ENCODE data around the gene MROH2A.

The MROH2A gene

DNA sequence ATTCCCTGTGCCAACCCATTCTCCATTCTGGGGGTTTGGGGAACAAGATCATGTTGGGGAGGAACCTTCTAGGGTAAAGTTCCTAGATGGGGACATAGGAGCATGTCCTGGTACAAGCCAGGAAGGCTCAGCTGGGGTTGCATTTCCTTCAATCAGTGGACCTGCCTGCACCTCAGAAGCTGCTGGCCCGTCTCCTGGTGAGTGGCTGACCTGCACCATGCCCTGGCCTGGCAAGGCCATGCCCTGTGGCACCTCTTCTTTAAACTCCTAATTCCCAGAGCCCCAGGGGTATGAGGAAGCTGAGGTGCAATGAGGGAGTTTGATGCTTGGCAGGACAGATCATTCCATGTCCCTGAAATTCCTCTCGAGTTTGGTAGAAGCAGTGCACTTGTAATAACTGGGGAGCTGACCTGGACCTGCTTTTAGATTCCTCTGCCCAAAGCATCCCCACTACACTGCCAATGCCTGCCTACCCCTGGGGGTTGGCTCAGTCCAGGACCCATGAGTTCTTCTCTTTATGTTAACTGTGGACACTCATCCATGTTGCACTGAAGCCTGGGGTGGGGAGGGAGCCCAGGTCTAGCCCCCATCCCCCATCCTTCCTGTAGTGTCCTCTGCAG, 25.3 kb downstream of the MROH2A start:
- no peak for TF ChIP-seq SIN3A (IDR thresholded peaks at IDR 0.05; ENCODE audit: borderline replicate concordance, insufficient read depth, low read length)
- TF ChIP-seq FOXP2 (optimal IDR thresholded peaks at IDR 0.05; ENCODE audit: borderline replicate concordance, extremely low read depth, extremely low read length, insufficient read depth), result no peak
- TF ChIP-seq, protein P1, sequence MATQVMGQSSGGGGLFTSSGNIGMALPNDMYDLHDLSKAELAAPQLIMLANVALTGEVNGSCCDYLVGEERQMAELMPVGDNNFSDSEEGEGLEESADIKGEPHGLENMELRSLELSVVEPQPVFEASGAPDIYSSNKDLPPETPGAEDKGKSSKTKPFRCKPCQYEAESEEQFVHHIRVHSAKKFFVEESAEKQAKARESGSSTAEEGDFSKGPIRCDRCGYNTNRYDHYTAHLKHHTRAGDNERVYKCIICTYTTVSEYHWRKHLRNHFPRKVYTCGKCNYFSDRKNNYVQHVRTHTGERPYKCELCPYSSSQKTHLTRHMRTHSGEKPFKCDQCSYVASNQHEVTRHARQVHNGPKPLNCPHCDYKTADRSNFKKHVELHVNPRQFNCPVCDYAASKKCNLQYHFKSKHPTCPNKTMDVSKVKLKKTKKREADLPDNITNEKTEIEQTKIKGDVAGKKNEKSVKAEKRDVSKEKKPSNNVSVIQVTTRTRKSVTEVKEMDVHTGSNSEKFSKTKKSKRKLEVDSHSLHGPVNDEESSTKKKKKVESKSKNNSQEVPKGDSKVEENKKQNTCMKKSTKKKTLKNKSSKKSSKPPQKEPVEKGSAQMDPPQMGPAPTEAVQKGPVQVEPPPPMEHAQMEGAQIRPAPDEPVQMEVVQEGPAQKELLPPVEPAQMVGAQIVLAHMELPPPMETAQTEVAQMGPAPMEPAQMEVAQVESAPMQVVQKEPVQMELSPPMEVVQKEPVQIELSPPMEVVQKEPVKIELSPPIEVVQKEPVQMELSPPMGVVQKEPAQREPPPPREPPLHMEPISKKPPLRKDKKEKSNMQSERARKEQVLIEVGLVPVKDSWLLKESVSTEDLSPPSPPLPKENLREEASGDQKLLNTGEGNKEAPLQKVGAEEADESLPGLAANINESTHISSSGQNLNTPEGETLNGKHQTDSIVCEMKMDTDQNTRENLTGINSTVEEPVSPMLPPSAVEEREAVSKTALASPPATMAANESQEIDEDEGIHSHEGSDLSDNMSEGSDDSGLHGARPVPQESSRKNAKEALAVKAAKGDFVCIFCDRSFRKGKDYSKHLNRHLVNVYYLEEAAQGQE (IDR thresholded peaks at IDR 0.05; ENCODE audit: insufficient read depth in 1 of 2, low read depth in 2 of 2, low read length in 2 of 2), result no peak
- TF ChIP-seq POLR2AphosphoS5 (IDR thresholded peaks at IDR 0.05; ENCODE audit: low read depth, low read length), result no peak
- no peak for TF ChIP-seq TAF1 (IDR thresholded peaks at IDR 0.05; ENCODE audit: borderline replicate concordance, insufficient read depth, low read length)

DNA sequence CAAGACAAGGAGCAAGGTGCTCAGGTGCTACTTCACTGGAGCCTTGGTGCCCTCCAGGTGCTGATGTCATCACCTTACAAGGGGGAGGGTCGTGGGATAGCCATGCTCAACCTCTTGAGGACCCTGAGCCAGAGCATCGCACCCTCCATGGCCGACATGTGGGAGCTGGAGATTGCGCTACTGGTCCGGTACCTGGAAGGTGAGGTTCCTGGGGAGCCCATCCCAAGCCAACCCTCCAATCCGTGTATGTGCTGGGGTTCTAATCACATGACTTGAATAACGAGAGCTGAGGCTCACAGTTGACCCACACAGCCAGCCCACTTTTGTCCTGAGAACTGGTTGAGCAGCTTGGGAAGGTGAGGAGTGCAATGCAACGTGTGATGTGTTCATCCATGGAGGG, 25.9 kb downstream of the MROH2A start:
- TF ChIP-seq TAF1 (IDR thresholded peaks at IDR 0.05; ENCODE audit: borderline replicate concordance, insufficient read depth, low read length) (no peak), POLR2AphosphoS5 (IDR thresholded peaks at IDR 0.05; ENCODE audit: low read depth, low read length) (no peak), SIN3A (IDR thresholded peaks at IDR 0.05; ENCODE audit: borderline replicate concordance, insufficient read depth, low read length) (no peak), FOXP2 (optimal IDR thresholded peaks at IDR 0.05; ENCODE audit: borderline replicate concordance, extremely low read depth, extremely low read length, insufficient read depth) (no peak)
- TF ChIP-seq, protein P1 (IDR thresholded peaks at IDR 0.05; ENCODE audit: insufficient read depth in 1 of 2, low read depth in 2 of 2, low read length in 2 of 2), result no peak

DNA sequence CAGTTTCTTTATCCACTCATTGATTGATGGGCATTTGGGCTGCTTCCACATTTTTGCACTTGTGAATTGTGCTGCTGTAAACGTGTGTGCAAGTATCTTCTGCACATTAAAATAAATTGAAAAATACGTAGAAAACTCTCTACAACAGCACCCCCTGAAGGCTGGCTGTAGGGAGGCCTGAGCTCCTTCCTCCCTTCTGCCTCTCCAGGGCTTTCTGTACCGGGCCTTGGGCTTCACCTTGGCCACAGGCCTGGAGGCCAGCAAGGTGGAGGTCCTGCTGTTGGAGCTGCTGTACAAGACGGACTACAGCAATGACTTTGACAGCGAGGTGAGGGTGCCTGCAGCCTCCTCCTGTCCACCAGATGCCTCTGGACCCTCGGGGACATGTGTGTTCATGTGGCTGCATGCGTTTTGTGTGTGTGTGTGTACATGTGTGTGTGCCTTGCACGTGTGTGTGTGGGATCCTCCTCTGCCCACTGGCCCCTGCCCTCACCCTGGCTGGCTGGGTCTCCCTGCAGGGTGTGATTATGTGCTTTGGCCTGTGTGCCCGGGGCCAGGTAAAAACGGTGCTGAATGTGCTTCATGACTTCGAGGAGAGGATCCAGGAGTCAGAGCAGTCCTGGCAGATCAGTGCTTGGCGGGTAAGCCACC, 29.2 kb downstream of the MROH2A start:
- TF ChIP-seq, protein P1 (IDR thresholded peaks at IDR 0.05; ENCODE audit: insufficient read depth in 1 of 2, low read depth in 2 of 2, low read length in 2 of 2), result no peak
- no peak for TF ChIP-seq SIN3A (IDR thresholded peaks at IDR 0.05; ENCODE audit: borderline replicate concordance, insufficient read depth, low read length)
- TF ChIP-seq POLR2AphosphoS5 (IDR thresholded peaks at IDR 0.05; ENCODE audit: low read depth, low read length), result no peak
- TF ChIP-seq TAF1 (IDR thresholded peaks at IDR 0.05; ENCODE audit: borderline replicate concordance, insufficient read depth, low read length), result no peak
- no peak for TF ChIP-seq FOXP2 (optimal IDR thresholded peaks at IDR 0.05; ENCODE audit: borderline replicate concordance, extremely low read depth, extremely low read length, insufficient read depth)

DNA sequence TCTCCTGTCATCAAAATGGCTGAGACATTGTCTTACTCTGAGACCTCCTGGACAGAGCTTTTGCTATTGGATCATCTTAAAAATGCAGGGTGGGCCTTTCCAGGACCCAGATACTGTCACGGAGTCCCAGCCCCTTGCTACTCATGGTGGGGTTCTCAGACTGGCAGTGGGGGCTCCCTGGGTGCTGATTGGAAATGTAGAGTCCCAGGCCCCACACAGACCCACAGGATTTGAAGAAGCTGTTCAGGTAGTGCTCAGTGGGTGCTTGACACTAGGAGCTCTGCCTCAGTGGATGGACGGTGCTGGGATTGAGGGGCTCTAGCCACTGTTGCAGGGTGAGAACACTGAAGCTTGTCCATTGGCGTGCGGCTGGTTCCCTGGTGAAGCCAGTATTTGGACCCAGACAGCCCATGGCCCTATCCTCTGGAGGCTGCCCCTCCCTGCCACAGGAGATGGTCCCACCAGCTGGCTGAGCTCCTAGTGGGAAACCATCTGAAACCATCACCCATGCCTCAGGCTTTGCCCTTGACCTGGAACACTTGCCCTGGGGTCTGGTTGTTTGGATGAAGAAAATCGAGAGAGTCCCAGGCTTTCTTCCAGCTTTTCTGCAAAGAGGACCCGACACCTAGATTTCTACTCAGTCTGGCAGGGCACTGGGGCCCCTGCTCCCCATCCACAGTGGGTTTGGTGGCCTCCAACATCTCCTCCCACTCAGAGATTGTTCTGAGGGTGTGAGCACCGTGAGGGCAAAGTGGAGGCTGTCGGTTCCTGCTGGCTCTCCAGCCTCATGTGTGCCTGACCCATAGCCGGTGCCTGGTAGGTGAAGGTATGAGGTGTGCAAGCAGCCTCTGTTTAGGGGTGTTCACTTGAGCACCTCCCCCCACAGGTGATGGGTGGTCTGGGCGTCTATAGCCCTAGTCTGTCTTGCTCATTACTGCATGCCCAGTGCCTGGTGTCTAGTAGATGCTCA, 30.1 kb downstream of the MROH2A start:
- no peak for TF ChIP-seq TAF1 (IDR thresholded peaks at IDR 0.05; ENCODE audit: borderline replicate concordance, insufficient read depth, low read length)

DNA sequence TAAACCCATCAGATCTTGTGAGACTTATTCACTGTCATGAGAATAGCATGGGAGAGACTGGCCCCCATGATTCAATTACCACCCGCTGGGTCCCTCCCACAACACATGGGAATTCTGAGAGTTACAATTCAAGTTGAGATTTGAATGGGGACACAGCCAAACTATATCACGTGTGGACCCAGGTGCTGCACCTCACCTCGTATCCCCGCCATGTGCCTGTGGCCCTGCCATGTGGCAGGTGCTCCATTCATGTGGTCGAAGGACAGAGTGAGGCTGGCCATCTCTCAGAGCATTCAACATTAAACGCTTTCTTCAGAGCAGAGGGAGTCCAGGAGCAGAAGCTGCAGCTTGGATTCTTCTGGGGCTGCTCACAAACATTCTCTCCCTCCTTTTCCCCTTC, 32.3 kb downstream of the MROH2A start:
- no peak for TF ChIP-seq SIN3A (IDR thresholded peaks at IDR 0.05; ENCODE audit: borderline replicate concordance, insufficient read depth, low read length)

DNA sequence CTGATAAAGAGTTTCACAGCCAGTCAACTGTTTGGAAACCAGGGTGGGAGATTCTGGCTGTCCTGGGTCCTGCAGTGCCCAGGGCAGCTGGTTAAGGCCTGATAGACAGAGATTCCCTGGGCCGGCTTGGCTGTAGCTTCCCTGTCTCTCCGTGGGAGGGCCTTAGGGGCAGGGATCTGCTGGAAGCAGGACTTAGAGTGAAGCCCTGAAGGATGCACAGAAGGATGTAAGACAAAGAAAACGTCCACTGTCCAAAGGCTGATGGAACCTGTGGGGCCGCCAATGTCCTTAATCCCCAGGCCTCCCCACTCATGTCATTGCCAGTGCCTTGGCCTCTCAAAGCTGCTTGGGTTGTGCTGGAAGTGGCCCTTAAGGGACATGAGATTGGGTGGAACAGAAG, 33.0 kb downstream of the MROH2A start:
- TF ChIP-seq, protein P1 (IDR thresholded peaks at IDR 0.05; ENCODE audit: insufficient read depth in 1 of 2, low read depth in 2 of 2, low read length in 2 of 2), result no peak
- TF ChIP-seq SIN3A (IDR thresholded peaks at IDR 0.05; ENCODE audit: borderline replicate concordance, insufficient read depth, low read length) (no peak), POLR2AphosphoS5 (IDR thresholded peaks at IDR 0.05; ENCODE audit: low read depth, low read length) (no peak), TAF1 (IDR thresholded peaks at IDR 0.05; ENCODE audit: borderline replicate concordance, insufficient read depth, low read length) (no peak), FOXP2 (optimal IDR thresholded peaks at IDR 0.05; ENCODE audit: borderline replicate concordance, extremely low read depth, extremely low read length, insufficient read depth) (no peak)
